AG10803 (cell line): ENCODE data around the gene TXNDC16.

Experiments used
- DNase-seq: peaks from one replicate; pipeline ENCODE4 v3.0.0; 2010; ENCODE audit warnings: low read depth
- H3K4me3 ChIP-seq: 2 replicates; pipeline ENCODE4 v1.5.1; 2011; ENCODE audit warnings: mild to moderate bottlenecking, low read length, control low read depth
- CTCF ChIP-seq: conservative IDR thresholded peaks from 2 replicates; pipeline ENCODE4 v1.5.1; 2011; ENCODE audit warnings: mild to moderate bottlenecking, low read length, control low read depth, inconsistent platforms

Gene TXNDC16

GRCh38 chr14:52551696-52552062 lies 626 bp downstream of the TXNDC16 start:
- TF ChIP-seq CTCF, result peak; percentile 38
- peak; percentile 22 for DNase-seq
- H3K4me3 ChIP-seq, result peak overlapping the region; percentile 85

- DNase-seq, result no peak
- peak overlapping the region; percentile 85 for H3K4me3 ChIP-seq
- TF ChIP-seq CTCF, result no peak
These were observed 1.1 kb downstream of the TXNDC16 start for GRCh38 chr14:52551205-52551604.

GRCh38 chr14:52550661-52551060 lies 1.6 kb downstream of the TXNDC16 start:
- no peak for DNase-seq
- no peak overlapping the region for H3K4me3 ChIP-seq
- no peak for TF ChIP-seq CTCF

GRCh38 chr14:52547526-52547925 lies 4.8 kb downstream of the TXNDC16 start:
- no peak overlapping the region for H3K4me3 ChIP-seq
- no peak for DNase-seq
- no peak for TF ChIP-seq CTCF

GRCh38 chr14:52547027-52547426 lies 5.3 kb downstream of the TXNDC16 start:
- no peak overlapping the region for H3K4me3 ChIP-seq
- DNase-seq, result no peak
- TF ChIP-seq CTCF, result no peak

- no peak for DNase-seq
- H3K4me3 ChIP-seq, result no peak overlapping the region
- TF ChIP-seq CTCF, result no peak
These were observed 6.0 kb downstream of the TXNDC16 start for GRCh38 chr14:52546318-52546670.

GRCh38 chr14:52545584-52546317 lies 6.6 kb downstream of the TXNDC16 start:
- DNase-seq, result no peak
- H3K4me3 ChIP-seq, result no peak overlapping the region
- TF ChIP-seq CTCF, result no peak
